ENCODE data around the gene HACD3.
"Not testable (repeated sequence)": the region's sequence is repeated elsewhere in the genome, so short reads cannot be mapped to it uniquely, and the experiment has no call there.

HACD3 gene

DNA sequence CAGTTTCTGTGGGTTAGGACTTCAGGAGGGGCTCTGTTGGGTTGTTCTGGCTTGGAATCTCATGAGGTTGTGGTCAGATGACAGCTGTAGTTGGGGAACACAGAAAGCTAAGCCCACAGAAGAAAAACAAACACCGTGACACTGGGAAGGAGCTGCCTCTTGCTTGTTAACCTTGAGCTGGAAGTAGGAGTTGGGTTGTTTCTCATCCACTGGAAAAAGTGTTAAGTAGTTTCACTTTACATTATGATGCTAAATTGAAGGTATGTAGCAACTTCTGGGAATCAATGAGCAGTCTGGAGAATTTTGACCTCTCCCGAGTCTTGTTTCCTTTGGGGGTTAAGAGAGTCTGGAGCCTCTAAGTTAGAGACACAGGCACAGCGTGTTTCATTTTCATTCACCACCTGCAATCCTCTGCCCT, 20.4 kb downstream of the HACD3 start:
- DNase-seq (ENCODE audit: low spot score): no peak

DNA sequence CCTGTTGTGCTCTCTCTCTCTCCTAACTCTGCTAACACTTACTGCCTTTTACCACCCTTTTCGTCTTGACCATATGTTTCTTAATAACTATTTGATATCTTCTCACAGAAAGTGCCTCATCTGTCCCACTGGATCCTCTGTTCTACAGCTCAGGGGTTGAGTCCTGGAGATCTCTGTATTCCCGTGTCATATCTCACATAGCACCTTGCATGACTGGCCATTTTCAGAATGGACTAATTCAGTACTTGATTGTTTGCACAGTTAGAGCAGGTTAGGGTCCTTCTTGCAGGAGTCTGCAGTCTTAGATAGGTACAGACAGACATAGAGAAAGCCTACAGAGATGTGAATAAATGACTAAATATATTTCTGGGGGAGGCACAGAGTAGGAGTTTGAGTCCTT, 20.9 kb downstream of the HACD3 start:
- no peak for DNase-seq (ENCODE audit: low spot score)

DNA sequence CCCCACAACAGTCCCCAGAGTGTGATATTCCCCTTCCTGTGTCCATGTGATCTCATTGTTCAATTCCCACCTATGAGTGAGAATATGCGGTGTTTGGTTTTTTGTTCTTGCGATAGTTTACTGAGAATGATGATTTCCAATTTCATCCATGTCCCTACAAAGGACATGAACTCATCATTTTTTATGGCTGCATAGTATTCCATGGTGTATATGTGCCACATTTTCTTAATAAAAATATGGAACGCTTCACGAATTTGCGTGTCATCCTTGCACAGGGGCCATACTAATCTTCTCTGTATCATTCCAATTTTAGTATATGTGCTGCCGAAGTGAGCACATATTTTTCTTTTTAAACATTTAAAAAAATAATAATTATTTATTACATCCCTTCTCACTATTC, 22.6 kb downstream of the HACD3 start:
- DNase-seq (ENCODE audit: low spot score): not testable (repeated sequence)

DNA sequence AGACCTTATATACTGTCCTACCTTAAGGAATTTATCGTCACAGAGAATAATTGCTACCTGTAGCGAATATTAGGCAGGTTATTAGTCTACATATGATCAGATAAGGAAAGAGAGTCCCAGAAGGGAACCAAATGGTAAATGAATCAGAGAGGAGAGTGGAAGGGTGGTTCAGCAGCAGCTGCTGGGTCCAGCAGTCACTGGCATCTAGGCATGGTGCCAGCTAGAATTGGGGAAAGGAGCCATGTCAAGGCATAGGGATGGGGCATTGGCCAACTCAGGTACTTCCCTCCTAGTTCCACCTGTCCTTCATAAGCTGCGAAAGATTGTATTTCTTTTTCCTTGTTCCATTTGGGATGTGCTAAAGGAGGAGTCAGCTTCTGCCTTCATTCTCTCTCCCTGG, 23.4 kb downstream of the HACD3 start:
- DNase-seq (ENCODE audit: low spot score): no peak

DNA sequence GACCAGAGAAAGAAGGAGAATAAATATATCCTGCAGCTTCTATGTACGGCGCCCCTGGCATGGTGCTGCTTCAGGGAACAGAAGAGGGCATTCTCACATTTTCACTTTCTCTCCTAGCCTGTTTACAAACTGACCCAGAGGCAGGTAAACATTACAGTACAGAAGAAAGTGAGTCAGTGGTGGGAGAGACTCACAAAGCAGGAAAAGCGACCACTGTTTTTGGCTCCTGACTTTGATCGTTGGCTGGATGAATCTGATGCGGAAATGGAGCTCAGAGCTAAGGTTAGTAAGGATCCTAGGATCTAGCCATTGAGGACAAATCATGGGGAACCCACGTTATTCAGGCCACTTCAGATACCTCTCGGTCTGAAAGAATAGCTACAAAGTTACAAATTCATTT, 26.4 kb downstream of the HACD3 start:
- DNase-seq (ENCODE audit: low spot score): no peak

DNA sequence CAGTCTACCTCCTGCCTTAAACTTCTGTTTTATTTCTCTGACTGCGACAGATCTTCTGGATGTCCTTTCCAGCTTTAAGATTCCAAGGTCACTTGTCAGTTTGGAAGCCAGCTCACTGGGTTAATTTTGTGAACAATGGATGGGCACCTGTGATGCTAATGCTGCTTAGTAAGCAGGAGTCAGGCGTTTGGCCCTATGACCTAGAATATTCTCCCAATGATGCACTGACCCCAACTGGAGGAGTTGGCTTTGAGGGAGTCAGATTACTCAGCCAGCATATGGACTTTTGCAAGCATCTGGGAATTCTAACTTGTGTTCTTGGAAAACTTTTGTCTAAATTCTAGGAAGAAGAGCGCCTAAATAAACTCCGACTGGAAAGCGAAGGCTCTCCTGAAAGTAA, 28.1 kb downstream of the HACD3 start:
- DNase-seq (ENCODE audit: low spot score): no peak

DNA sequence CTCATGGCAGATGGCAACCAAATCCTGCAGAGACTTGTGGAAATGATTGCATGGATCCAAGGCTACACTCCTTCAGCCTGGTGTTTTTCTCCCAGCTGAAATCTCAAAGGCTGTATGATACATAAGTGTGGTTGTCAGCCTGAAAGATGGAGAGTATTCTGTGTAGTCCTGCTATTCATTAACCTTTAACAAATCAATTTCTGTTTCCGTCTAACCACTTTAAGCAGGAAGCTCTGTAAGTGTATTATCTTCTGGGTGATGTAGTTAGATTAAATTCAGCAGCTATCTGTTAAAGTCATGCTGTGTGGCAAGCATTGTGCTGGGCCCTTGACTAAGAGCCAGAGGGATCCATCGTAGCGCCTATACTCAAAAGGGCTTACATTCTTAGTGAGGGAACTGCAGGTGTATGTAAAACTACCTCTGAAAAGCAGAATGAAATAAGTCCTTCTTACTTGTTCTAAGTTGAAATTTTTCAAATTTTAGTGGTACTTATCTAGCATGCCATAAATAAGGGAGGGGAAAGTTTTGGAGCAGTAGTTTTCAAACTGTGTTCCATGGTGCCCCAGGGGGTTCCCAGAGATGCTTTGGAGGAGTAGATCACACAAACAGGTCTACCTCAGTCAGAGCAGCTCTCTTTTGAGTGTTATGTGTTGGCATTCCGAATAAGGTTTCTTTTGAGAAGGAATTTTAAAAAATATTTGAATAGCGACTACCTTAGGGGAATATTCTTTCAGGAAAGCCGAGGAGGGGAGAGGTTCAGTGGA, 28.9 kb downstream of the HACD3 start:
- no peak for DNase-seq (ENCODE audit: low spot score)

DNA sequence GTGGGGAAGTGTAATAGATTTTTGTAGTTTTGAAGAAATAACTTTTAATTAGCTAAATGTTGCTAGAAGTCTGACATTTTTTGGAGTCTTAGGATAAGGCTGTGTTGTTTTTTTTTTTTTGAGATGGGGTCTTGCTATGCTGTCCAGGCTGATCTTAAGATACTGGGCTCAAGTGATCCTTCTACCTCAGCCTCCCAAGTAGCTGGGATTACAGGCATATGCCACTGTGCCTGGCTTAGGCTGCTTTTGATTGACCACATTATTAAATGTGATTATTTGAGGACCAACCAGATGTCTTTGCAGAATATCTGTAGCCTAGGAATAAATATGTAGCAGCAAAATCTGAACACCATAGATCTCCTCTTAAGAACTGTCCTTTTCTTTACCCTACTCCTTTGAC, 29.7 kb downstream of the HACD3 start:
- no peak for DNase-seq (ENCODE audit: low spot score)

DNA sequence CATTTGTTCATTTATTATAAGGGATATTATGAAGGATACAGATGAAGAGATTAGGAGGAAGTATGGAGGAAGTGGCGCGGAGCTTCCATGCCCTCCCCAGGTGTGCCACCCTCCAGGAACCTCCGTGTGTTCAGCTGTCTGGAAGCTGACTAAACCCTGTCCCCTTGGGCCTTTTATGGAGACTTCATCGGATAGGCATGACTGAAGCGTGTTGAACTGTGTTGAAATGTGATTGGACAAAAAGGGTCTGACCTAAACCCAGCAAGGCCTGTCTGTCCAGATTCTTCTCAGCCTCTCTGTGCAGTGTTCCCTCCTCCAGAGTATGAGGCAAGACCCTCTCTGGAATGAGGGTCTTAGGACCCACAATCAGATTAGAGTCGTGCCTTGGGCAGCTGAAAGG, 31.7 kb downstream of the HACD3 start:
- DNase-seq (ENCODE audit: low spot score): no peak

DNA sequence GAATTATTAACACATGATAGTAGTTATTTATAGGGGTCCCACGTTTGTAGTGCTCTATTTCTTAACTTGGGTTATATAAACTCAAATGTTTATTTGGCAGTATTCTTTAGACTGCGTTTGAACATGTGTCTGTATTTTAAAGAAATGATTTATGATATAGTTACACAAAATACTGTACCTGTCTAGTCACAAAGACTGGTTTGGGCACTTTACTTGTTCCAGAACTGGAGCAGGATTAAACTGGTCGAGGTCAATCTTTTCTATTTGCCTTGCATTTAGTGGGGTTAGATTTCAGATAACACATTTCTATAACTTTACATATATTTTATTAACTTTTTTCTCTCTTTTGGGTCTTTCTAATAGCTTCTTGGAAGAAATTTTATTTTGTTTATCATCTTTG, 39.5 kb downstream of the HACD3 start:
- DNase-seq (ENCODE audit: low spot score): no peak

DNA sequence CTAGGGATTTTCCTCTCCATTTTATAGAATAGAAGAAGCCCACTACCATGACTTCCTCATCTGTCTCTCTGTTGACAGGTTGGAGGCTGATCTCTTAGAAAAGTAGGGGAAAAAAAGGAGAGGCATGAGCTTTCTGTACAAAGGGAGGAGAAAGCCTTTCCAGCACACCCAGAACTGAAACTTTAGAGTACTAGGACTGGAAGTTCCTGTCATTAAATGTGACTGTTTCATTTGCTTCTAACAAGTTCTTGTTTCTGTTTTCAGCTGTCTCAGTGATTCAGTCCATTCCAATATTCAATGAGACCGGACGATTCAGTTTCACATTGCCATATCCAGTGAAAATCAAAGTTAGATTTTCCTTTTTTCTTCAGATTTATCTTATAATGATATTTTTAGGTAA, 41.7 kb downstream of the HACD3 start:
- DNase-seq (ENCODE audit: low spot score): no peak

DNA sequence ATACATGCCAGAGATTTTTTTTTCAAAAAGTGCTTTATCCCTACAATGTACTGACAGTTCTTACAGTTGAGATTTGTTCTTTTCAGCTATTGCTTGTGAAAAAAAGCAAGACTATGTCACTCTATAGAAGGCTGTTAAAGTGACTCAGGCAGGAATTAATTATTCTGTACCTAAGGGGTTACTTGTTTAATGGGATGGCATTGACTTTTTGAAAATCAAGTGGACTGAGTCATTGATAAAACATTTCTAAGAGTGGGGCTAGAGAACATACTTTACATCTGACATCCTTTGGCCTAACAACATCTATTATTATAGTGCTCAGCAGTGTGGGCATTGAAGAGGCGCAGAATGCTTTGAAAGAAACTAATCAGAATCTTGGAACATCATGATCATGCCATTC, 46.4 kb downstream of the HACD3 start:
- DNase-seq (ENCODE audit: low spot score): peak; percentile 37

DNA sequence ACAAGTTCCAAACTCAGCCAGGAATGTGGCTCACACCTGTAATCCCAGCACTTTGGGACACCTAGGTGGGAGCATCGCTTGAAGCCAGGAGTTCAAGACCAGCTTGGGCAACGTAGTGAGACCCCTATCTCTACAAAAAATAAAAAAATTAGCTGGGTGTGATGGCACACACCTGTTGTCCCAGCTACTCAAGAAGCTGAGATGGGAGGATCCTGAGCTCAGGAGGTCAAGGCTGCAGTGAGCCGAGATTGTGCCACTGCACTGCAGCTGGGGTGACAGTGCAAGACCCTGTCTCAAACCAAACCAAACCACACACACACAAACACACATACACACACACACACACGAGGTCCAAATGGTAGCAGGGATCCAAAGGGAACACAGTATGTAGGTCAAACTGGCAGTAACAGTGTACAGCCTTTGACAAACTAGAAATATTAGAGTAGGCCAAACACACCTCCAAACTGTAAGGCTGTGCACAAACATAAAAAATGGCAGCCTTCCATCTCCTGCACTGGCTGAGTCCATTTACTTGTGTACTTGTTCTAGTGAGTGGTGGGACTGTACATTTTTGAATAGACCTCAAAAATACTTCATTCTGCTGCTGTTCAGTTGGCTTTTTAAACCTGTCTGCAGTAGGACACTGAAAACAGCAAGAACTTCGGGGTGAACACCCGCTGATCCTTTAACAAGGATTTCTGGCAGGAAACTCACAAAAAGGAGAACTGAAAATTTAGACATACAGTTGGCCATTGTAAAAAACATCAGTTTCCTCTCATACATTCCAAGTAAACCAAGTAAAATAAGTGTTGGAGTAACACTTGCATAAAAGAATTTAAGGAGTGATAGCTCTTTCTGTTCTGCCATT, 47.1 kb downstream of the HACD3 start:
- DNase-seq (ENCODE audit: low spot score): no peak

DNA sequence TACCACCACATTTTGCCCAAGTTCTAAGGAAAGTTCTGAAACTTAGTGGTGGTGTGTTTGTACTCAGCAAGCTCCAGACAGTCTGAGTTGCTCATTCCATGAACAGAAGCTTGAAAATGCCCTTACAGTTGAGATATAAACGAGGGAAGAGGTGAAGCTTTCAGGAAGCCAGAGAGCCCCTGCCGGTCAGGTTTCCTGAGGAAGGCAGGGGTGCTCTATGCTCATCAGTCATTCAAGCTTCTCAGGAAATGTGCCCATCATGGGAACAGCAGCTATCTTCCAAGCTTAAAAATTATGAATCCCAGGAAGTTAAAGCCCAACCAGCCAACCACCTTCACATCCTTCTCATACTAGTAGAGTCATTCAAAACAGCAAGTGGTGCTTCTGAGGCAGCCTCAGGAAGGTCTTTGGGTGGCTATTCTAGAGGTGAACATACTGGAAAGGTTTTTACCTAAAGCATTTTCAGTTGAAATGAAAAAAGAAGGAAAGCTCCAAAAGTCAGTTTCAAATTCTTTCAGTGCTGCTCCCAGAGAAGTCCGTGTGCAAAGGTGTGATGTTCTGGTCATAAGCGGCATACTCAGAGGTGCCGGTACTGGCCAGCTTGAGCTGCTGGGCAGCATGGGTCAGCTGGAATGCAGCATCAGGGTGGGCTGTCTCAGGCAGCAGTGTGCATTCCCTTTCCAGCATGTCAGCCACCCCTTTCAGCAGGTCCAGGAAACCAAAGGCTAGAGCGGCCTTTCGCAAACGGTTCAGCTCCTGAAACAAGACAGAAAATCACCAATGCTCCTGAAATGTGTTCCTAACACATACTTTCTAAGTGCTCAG, 48.9 kb downstream of the HACD3 start:
- DNase-seq (ENCODE audit: low spot score): no peak

DNA sequence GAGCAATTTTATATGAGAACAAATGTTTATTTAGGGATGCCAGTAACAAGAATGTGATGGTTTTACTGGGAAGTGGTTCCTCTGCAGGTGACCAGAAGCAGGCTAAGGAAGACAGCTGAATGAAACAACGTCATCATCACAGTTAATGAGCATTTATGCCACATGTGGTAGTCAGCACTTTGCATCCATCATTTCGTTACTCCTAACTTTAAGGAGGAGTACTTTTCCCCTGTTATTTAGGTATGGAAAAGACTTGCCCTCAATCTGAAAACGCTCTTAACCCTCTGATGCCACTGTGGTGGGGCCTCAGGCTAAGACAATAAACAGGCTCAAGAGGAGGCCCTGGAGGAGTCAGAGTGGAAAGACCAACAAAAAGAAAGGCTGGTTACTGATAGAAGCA, 49.5 kb downstream of the HACD3 start:
- no peak for DNase-seq (ENCODE audit: low spot score)

DNA sequence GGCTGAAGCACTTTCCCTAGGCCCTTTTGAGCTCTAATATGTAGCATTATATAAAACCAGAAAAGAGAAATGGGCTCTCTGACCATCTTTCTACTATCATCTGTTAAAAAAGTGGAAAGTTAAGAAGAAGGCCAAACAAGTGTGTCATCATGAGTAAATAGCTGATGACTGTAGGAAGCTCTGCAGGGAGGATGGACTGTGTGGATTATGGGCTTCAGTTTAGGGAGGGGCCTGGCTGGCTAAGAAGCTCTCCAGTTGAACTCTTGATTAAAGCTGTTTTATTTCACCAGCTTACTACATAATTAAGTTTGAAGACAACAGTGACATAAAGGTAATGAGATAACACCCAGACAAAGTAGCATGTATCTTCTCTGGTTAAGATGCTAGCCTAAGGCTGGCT, 50.0 kb downstream of the HACD3 start:
- no peak for DNase-seq (ENCODE audit: low spot score)

DNA sequence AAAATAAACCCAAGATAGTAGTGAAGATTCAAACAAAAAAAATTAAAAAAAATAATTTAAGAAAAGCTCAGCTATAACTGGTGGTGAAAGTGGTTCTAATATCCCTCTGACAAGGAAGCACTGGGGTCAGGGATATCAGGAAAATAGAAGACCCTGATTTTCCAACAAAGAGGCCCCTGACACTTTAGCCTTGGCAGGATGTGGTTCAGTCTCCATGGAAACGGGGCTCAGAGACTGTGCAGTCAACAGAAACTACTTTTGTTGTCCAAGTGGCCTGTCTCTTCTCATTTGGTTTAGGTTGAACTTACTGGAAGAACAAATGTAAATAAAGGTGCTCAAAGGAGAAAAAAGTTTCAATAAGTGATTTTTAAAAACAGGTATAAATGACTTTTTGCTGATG, 53.4 kb downstream of the HACD3 start:
- peak; percentile 70 for DNase-seq (ENCODE audit: low spot score)

DNA sequence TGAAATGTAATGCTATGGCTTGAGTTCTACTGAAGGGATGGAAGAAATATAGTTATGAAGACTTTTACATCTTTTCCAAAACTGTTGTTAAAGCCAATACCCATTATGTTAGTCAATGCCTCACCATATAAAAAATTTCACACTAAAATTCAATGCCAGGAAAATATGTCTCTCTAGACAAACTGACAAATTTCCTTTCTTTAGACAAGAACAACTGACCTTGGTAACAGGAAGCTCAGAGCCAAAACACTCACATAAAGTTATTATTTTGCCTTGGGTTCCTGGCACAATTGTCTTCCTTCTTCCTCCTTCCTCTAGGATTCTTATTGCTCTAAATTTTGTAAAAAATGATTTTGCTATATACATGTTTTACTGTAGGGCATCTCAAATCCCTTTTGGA, 54.0 kb downstream of the HACD3 start:
- DNase-seq (ENCODE audit: low spot score): no peak

DNA sequence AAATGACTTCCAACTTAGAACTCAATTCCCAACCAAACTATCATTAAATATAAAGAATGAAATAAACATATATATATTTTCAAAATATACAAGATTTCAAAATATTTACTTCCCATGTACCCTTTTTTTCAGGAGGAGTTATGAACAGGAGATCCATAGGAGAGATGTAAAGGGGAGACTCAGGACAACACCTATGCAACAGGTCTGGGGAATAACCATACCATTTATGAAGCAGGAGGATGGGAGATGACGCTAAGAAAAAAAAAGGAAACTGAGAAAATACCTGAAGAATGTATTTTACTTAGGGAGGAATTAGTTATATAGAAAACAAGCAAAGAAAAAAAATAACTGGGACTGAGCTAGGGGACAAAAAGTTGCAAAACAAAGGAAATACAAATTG, 56.8 kb downstream of the HACD3 start:
- DNase-seq (ENCODE audit: low spot score): no peak

DNA sequence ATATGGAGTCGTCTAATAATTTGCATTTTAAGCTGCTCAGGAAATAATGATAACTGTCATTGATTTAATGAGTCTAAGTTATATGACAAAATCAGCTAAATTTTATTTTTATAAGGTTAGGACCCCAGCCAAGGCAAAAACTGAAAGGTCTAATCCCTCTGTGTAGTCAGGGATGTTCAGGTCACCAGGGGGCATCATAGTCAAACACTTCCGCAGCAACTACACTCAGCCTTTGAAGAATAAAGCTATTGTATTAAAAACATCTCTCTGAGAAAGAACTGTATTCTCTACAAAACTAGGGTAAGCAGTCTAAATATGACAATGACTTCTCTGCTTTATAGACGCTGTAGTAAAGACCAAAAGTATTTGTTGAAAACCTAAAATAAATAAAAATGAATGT, 65.7 kb downstream of the HACD3 start:
- DNase-seq (ENCODE audit: low spot score): peak; percentile 62

DNA sequence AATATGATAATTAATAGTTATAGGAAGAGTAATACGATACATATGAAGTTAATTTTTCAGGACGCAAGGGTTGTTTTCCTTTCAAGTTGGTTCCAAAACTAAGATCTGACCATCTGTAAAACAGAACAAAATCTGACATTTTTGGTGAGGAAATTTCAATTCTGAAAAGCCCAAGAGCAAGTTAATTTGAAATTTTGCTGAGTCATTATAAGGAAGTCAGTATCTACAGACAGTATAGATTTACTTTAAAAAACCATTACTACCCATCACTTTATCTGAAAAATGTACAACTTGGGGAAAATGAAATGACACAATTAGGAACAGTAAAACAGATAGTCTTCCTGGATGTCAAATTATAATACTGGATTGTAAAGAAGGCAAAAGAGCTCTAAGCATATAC, 68.2 kb downstream of the HACD3 start:
- DNase-seq (ENCODE audit: low spot score): no peak

DNA sequence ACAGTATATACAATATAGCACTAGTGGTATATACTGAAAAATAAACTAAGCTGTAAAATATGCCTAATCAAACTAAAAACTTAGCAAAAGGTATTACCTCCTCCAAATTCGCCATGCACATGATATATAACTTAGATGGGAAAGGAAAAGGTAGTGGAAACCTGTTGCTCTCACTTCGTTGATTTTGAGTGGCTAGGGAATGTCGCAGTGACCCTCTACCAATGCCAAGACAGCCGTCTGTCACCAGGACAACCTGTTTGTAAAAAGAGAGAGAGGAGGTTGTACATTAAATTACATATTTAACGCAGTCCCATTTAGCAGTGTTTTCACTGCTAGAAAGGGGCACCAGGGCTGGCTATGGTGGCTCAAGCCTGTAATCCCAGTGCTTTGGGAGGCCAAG, 69.4 kb downstream of the HACD3 start:
- DNase-seq (ENCODE audit: low spot score): no peak

DNA sequence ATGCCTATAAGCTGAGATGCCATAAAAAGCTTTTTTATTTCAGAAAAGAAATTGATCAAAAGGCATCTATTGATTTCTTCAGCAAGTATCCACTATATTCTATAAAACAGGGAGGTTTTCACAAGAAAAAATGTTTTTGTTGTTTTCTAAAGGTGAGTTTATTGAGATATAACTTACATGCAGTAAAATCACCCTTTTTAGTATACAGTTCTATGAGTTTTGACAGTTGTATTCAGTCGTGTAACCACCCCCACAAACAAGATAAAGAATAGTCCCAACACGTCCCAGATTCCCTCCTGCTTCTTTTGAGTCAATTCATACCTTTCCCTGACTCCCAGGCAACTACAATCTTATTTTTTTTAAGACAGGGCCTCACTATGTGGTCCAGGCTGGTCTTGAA, 72.9 kb downstream of the HACD3 start:
- DNase-seq (ENCODE audit: low spot score): no peak

Data from COLO829 (cell line).